Trophoblast cell (in vitro differentiated cells and primary cell): Measurements from ENCODE around the gene KRT5.

Source experiments
- DNase-seq, 2 donors: peaks; one replicate each; pipeline ENCODE4 v3.0.0-alpha.2; 2016
- H2AFZ ChIP-seq: 2 replicates; pipeline ENCODE4 v1.6.1; 2013; ENCODE audit warnings: low read length, moderate library complexity, mild to moderate bottlenecking; ENCODE audit not compliant: insufficient read depth, poor library complexity
- H2AK5ac ChIP-seq: 2 replicates; pipeline ENCODE4 v1.6.1; 2013; ENCODE audit warnings: mild to moderate bottlenecking, low read length
- H2BK120ac ChIP-seq: 2 replicates; pipeline ENCODE4 v1.6.1; 2013; ENCODE audit warnings: low read length, mild to moderate bottlenecking, moderate library complexity; ENCODE audit not compliant: insufficient read depth, poor library complexity
- H2BK12ac ChIP-seq: 2 replicates; pipeline ENCODE4 v1.6.1; 2013; ENCODE audit warnings: mild to moderate bottlenecking, low read length, moderate library complexity
- H2BK5ac ChIP-seq: 2 replicates; pipeline ENCODE4 v1.6.1; 2013; ENCODE audit warnings: low read length, low read depth, moderate library complexity, mild to moderate bottlenecking; ENCODE audit not compliant: poor library complexity
- H3K14ac ChIP-seq: 2 replicates; pipeline ENCODE4 v1.6.1; 2013; ENCODE audit warnings: mild to moderate bottlenecking, low read length
- H3K18ac ChIP-seq: 2 replicates; pipeline ENCODE4 v1.6.1; 2013; ENCODE audit warnings: mild to moderate bottlenecking, low read length
- H3K23ac ChIP-seq: 2 replicates; pipeline ENCODE4 v1.6.1; 2013; ENCODE audit warnings: low read length
- H3K27ac ChIP-seq: 2 replicates; pipeline ENCODE4 v1.5.1; 2013; ENCODE audit warnings: low read depth, mild to moderate bottlenecking, inconsistent platforms, low read length, moderate library complexity
- H3K27me3 ChIP-seq: 2 replicates; pipeline ENCODE4 v1.6.1; 2013; ENCODE audit warnings: inconsistent platforms, mild to moderate bottlenecking, low read length, moderate library complexity; ENCODE audit not compliant: insufficient read depth
- H3K36me3 ChIP-seq, 2 experiments: 1 replicate in 1 of 2; 2 replicates in 1 of 2; pipeline ENCODE4 v1.6.1; 2013; ENCODE audit warnings: low read length in 2 of 2, mild to moderate bottlenecking in 2 of 2, moderate library complexity in 1 of 2; ENCODE audit not compliant: insufficient read depth in 2 of 2, control insufficient read depth in 1 of 2
- H3K4ac ChIP-seq: 2 replicates; pipeline ENCODE4 v1.6.1; 2013; ENCODE audit warnings: low read depth, mild to moderate bottlenecking, low read length, moderate library complexity
- H3K4me1 ChIP-seq, 2 experiments: 1 replicate in 1 of 2; 2 replicates in 1 of 2; pipeline ENCODE4 v1.6.1; 2013; ENCODE audit warnings: low read length in 2 of 2, mild to moderate bottlenecking in 2 of 2, moderate library complexity in 1 of 2; ENCODE audit not compliant: insufficient read depth in 2 of 2, control insufficient read depth in 1 of 2
- H3K4me2 ChIP-seq: 2 replicates; pipeline ENCODE4 v1.6.1; 2013; ENCODE audit warnings: inconsistent platforms, mild to moderate bottlenecking, low read length, moderate library complexity
- H3K4me3 ChIP-seq: 2 replicates; pipeline ENCODE4 v1.5.1; 2013; ENCODE audit warnings: mild to moderate bottlenecking, low read depth, low read length, inconsistent platforms
- H3K79me1 ChIP-seq: one replicate; pipeline ENCODE4 v1.6.1; 2013; ENCODE audit warnings: low read length
- H3K79me2 ChIP-seq: 2 replicates; pipeline ENCODE4 v1.6.1; 2013; ENCODE audit warnings: low read length, mild to moderate bottlenecking; ENCODE audit not compliant: control insufficient read depth, insufficient read depth, poor library complexity
- H3K9ac ChIP-seq: 2 replicates; pipeline ENCODE4 v1.6.1; 2013; ENCODE audit warnings: mild to moderate bottlenecking, low read length
- H3K9me3 ChIP-seq: 2 replicates; pipeline ENCODE4 v1.6.1; 2013; ENCODE audit warnings: low read depth, mild to moderate bottlenecking, control low read depth, inconsistent platforms, low read length; ENCODE audit not compliant: insufficient read depth
- H4K12ac ChIP-seq: 2 replicates; pipeline ENCODE4 v1.6.1; 2013; ENCODE audit warnings: low read depth, mild to moderate bottlenecking, low read length, moderate library complexity
- H4K8ac ChIP-seq: 2 replicates; pipeline ENCODE4 v1.6.1; 2013; ENCODE audit warnings: low read depth, mild to moderate bottlenecking, low read length, moderate library complexity
- H4K91ac ChIP-seq: one replicate; pipeline ENCODE4 v1.6.1; 2013; ENCODE audit warnings: low read depth, mild to moderate bottlenecking, low read length, moderate library complexity
- WGBS: extraction: QIAGEN DNeasy Blood & Tissue Kit; methylation state at CpG from one replicate; pipeline ENCODE4 v1.1.7; 2013; ENCODE audit warnings: missing lambda C conversion rate; ENCODE audit not compliant: insufficient read length, insufficient coverage; ENCODE audit errors: extremely low coverage; 5-methylcytosine and 5-hydroxymethylcytosine counted together

The KRT5 gene

DNA sequence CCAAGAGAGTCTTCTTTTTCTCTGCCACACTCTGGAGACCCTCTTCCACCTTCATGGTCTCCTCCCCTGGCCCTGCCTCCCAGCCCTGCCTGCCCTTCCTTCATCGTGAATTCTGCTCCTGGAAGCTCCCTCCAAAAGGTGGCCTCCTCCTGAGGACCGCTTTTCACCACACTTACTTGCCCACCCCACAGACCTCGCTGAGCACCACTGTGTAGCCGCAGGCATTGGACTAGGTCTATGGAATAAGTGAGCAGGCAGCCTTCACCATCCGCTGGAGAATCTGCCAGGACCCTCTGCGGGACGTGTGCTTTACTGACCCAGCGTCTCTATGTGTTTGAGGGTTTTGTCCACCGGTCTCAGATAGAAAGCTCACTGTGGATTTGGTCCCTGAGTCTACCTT lies 9.7 kb upstream of the KRT5 start:
- Histone ChIP-seq H2AK5ac (no peak overlapping the region), H4K12ac (no peak overlapping the region), H3K9me3 (peaks cover 4% of the 10 kb centered on the region), H3K4me2 (no peak overlapping the region), H2BK120ac (no peak overlapping the region), H3K4me3 (no peak overlapping the region), H4K8ac (no peak overlapping the region), H3K18ac (no peak overlapping the region), H3K79me1 (no peaks in the 10 kb centered on the region), H3K36me3 (no peaks in the 10 kb centered on the region), H2AFZ (no peak overlapping the region), H3K23ac (no peak overlapping the region), H2BK12ac (no peak overlapping the region), H3K27ac (no peak overlapping the region), H3K14ac (no peak overlapping the region), H2BK5ac (no peak overlapping the region), H3K9ac (no peak overlapping the region), H3K4me1 (no peaks in the 10 kb centered on the region), H3K79me2 (no peaks in the 10 kb centered on the region), H4K91ac (no peak overlapping the region), H3K27me3 (no peaks in the 10 kb centered on the region), H3K4ac (no peak overlapping the region)
- no peak for DNase-seq
- WGBS, result no CpG with 5 or more reads among the region's 9 CpGs

DNA sequence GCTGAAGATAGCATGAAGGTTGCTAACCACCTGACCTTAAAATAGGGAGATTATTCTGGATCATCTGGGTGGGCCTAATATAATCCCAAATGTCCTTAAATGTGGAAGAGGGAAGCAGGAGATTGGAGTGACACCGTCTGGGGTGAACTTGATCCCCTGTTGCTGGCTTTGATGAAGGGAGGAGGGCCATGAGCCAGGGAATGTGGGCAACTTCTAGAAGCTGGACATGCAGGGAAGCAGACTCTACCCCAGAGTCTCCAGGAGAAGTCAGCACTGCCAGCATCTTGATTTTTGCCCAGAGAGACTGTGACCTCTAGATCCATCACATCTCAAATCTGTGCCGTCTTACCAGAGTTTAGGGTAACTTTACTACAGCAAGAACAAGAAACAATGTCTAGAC lies 9.2 kb upstream of the KRT5 start:
- Histone ChIP-seq H3K27me3 (no peaks in the 10 kb centered on the region), H3K4ac (no peak overlapping the region), H3K14ac (no peak overlapping the region), H3K4me1 (peaks cover 2% of the 10 kb centered on the region in 2 experiments), H3K36me3 (no peaks in the 10 kb centered on the region), H4K12ac (no peak overlapping the region), H4K91ac (no peak overlapping the region), H3K9ac (no peak overlapping the region), H3K4me3 (no peak overlapping the region), H2BK120ac (no peak overlapping the region), H2BK5ac (no peak overlapping the region), H3K79me1 (no peaks in the 10 kb centered on the region), H3K23ac (no peak overlapping the region), H3K9me3 (peaks cover 4% of the 10 kb centered on the region), H4K8ac (no peak overlapping the region), H2AK5ac (no peak overlapping the region), H2AFZ (no peak overlapping the region), H3K4me2 (no peak overlapping the region), H3K18ac (no peak overlapping the region), H2BK12ac (no peak overlapping the region), H3K79me2 (no peaks in the 10 kb centered on the region), H3K27ac (no peak overlapping the region)
- no peak for DNase-seq
- WGBS, result no CpG with 5 or more reads among the region's 2 CpGs

DNA sequence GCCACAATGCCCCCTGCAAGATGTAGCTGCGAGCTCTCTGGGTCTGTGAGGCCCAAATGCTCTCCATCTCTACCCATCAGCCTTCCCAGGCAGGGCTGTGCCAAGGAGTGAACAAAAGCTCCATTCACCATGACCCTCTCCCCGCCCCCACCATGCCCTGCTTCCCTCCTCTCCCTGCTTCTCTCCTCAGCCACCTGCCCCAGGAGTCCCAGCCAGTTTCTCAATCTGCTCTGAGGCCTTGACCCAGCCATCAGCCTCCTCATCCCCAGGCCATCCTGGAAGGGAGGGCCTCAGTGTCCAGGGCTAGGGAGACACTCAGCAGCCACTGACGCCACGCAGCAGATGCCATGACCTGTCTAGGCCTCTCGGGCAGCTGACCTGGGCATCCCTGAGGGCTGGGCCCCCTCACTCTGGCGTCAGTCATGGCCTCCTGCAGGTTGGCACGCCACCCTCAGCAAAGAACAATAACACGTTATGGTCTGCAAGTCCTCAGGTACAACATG lies 8.5 kb upstream of the KRT5 start:
- Histone ChIP-seq H3K79me1 (no peaks in the 10 kb centered on the region), H2BK5ac (no peak overlapping the region), H3K9me3 (peaks cover 4% of the 10 kb centered on the region), H3K27me3 (no peaks in the 10 kb centered on the region), H3K36me3 (no peaks in the 10 kb centered on the region), H3K4me2 (no peak overlapping the region), H2BK120ac (no peak overlapping the region), H3K23ac (no peak overlapping the region), H3K79me2 (no peaks in the 10 kb centered on the region), H4K8ac (no peak overlapping the region), H2AK5ac (no peak overlapping the region), H3K4me3 (no peak overlapping the region), H3K27ac (no peak overlapping the region), H3K4ac (no peak overlapping the region), H2BK12ac (no peak overlapping the region), H3K9ac (no peak overlapping the region), H4K12ac (no peak overlapping the region), H4K91ac (no peak overlapping the region), H2AFZ (no peak overlapping the region), H3K14ac (no peak overlapping the region), H3K4me1 (peaks cover 8% of the 10 kb centered on the region in 2 experiments), H3K18ac (no peak overlapping the region)
- no CpG with 5 or more reads among the region's 8 CpGs for WGBS
- DNase-seq, result no peak

DNA sequence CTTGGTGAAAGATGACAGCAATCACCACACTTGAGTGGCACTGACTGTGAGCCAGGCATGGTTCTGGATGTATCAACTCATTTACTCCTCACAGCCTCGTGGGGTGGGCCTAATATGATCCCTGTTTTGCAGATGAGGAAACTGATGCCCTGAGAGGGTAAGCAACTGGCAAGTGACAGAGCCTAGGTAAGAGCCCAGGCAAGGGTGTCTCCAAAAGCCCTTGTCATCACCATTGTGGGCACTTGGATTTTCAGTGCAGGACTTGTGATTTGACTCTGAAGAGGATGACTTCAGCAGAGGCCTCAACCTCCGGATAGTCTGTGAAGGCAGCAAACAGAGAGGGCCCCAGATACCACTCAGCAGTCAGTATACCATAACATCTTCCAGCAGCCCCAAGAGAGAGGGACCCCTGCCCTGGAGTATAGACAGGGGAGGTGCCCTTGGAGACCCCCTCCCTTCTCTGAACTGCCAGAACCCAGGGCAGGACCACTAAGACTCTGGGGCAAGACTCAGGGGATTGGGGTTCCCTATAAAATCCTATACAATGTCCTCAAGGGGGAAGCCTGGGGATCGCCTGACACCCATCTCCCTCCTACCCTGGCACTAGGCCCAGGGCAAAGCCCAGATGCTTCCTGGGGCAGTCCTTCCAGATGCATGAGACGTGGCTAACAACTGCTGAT lies 7.1 kb upstream of the KRT5 start:
- Histone ChIP-seq H3K9me3 (no peaks in the 10 kb centered on the region), H2BK5ac (no peak overlapping the region), H3K36me3 (no peaks in the 10 kb centered on the region), H3K23ac (no peak overlapping the region), H3K18ac (no peak overlapping the region), H3K4me3 (no peak overlapping the region), H2BK12ac (no peak overlapping the region), H3K9ac (no peak overlapping the region), H3K27me3 (no peaks in the 10 kb centered on the region), H2AFZ (no peak overlapping the region), H3K27ac (no peak overlapping the region), H4K12ac (no peak overlapping the region), H2AK5ac (no peak overlapping the region), H3K4me1 (peaks cover 14 to 16% of the 10 kb centered on the region in 2 experiments), H4K8ac (no peak overlapping the region), H2BK120ac (no peak overlapping the region), H4K91ac (no peak overlapping the region), H3K79me1 (no peaks in the 10 kb centered on the region), H3K4ac (no peak overlapping the region), H3K14ac (no peak overlapping the region), H3K79me2 (no peaks in the 10 kb centered on the region), H3K4me2 (no peak overlapping the region)
- no peak for DNase-seq
- WGBS, result no CpG with 5 or more reads among the region's 4 CpGs
